Activated CD8-positive, alpha-beta memory T cell treated with anti-CD3 and anti-CD28 coated beads for 36 hours (primary cell): ENCODE data around the gene SPEG. TPM values are rescaled to one million over a fixed set of nuclear protein-coding genes. Genes with fewer than 3 reads are reported as not detected.

ENCODE experiments used
- CTCF ChIA-PET: fragments of 350-600 bp; sonication (Branson Sonifier 250); formaldehyde crosslinking; loops from one replicate; lab custom pipeline; 2021; ENCODE audit warnings: antibody characterized with exemption; lab: Charles Lee
- POLR2A ChIA-PET: fragments of 350-600 bp; sonication (Branson Sonifier 250); formaldehyde crosslinking; loops from one replicate; lab custom pipeline; 2021; ENCODE audit warnings: antibody characterized with exemption; lab: Charles Lee
- total RNA-seq, 2 experiments: library from RNA; stranded (reverse); gene quantifications; one replicate each; pipeline ENCODE4 v1.2.3, GENCODE V29; 2021

SPEG gene
- total RNA-seq, 2 experiments from 2014 or later, result 0.78 to 0.95 TPM

GRCh38 chr2:219522111-219523030 lies 87.7 kb downstream of the SPEG start:
- POLR2A ChIA-PET, result no interaction called here
- CTCF ChIA-PET, result interaction anchor here (0.9 to 2.0 kb wide), 5 partner anchors 8 to 120 kb away, joined by 4 to 6 read pairs (median 4); partner anchors contain the start of gene CHPF

- ChIA-PET POLR2A (no interaction called here), CTCF (interaction anchor here (0.7 to 2.0 kb wide), 6 partner anchors 13 to 120 kb away, joined by 3 to 6 read pairs (median 4); partner anchors contain the start of genes CHPF and GMPPA)
These were observed 88.5 kb downstream of the SPEG start for GRCh38 chr2:219523031-219523671.

- POLR2A ChIA-PET, result no interaction called here
- CTCF ChIA-PET, result interaction anchor here (1.0 to 2.0 kb wide), 2 partner anchors 40 to 122 kb away, joined by 3 to 6 read pairs; no protein-coding TSS in a partner anchor
These were observed 90.2 kb downstream of the SPEG start for GRCh38 chr2:219524817-219525216.

- ChIA-PET POLR2A (no interaction called here), CTCF (interaction anchor here (1.0 to 7.3 kb wide), 2 partner anchors 31 to 41 kb away, joined by 3 to 112 read pairs; partner anchors contain the start of gene GMPPA)
These were observed 91.0 kb downstream of the SPEG start for GRCh38 chr2:219525533-219526232.

- ChIA-PET POLR2A (no interaction called here), CTCF (interaction anchor here (0.5 to 7.3 kb wide), 3 partner anchors 17 to 126 kb away, joined by 3 to 112 read pairs (median 3); partner anchors contain the start of gene GMPPA)
These were observed 91.9 kb downstream of the SPEG start for GRCh38 chr2:219526320-219527075.

GRCh38 chr2:219527076-219527394 lies 92.4 kb downstream of the SPEG start:
- CTCF ChIA-PET, result interaction anchor here (0.5 to 7.3 kb wide), 4 partner anchors 13 to 126 kb away, joined by 3 to 112 read pairs (median 17); partner anchors contain the start of gene GMPPA
- POLR2A ChIA-PET, result no interaction called here

- POLR2A ChIA-PET, result no interaction called here
- CTCF ChIA-PET, result interaction anchor here (1.1 to 7.3 kb wide), 5 partner anchors 13 to 59 kb away, joined by 3 to 112 read pairs (median 5); partner anchors contain the start of gene GMPPA
These were observed 92.8 kb downstream of the SPEG start for GRCh38 chr2:219527472-219527871.

- ChIA-PET POLR2A (no interaction called here), CTCF (interaction anchor here (0.6 to 7.3 kb wide), 35 partner anchors 8 to 212 kb away, joined by 3 to 112 read pairs (median 5); partner anchors contain the start of genes CHPF, DES, DNPEP and GMPPA)
These were observed 95.7 kb downstream of the SPEG start for GRCh38 chr2:219530048-219530963.

GRCh38 chr2:219531639-219532377 lies 97.2 kb downstream of the SPEG start:
- POLR2A ChIA-PET, result no interaction called here
- CTCF ChIA-PET, result interaction anchor here (0.6 to 7.3 kb wide), 6 partner anchors 8 to 129 kb away, joined by 3 to 112 read pairs (median 20); partner anchors contain the start of genes CHPF, GMPPA and TMEM198

GRCh38 chr2:219532378-219532649 lies 97.7 kb downstream of the SPEG start:
- ChIA-PET CTCF (interaction anchor here (0.6 to 7.3 kb wide), 5 partner anchors 8 to 129 kb away, joined by 3 to 112 read pairs (median 31); partner anchors contain the start of gene GMPPA), POLR2A (no interaction called here)

- CTCF ChIA-PET, result interaction anchor here (1.2 to 5.7 kb wide), 4 partner anchors 24 to 131 kb away, joined by 3 to 58 read pairs (median 4); no protein-coding TSS in a partner anchor
- POLR2A ChIA-PET, result no interaction called here
These were observed 99.5 kb downstream of the SPEG start for GRCh38 chr2:219533930-219534661.

- ChIA-PET POLR2A (no interaction called here), CTCF (interaction anchor here (1.7 to 1.9 kb wide), 2 partner anchors 41 to 60 kb away, joined by 3 to 5 read pairs; a partner anchor contains a TSS)
These were observed 101.8 kb downstream of the SPEG start for GRCh38 chr2:219536425-219536824.

- ChIA-PET POLR2A (no interaction called here), CTCF (interaction anchor here (1.3 to 1.9 kb wide), 3 partner anchors 42 to 135 kb away, joined by 3 to 5 read pairs (median 4); a partner anchor contains a TSS)
These were observed 102.3 kb downstream of the SPEG start for GRCh38 chr2:219536967-219537366.

- ChIA-PET CTCF (interaction anchor here (1.3 to 1.9 kb wide), 2 partner anchors 43 to 136 kb away, joined by 4 to 5 read pairs; a partner anchor contains a TSS), POLR2A (no interaction called here)
These were observed 103.2 kb downstream of the SPEG start for GRCh38 chr2:219537657-219538488.

- ChIA-PET CTCF (interaction anchor here (3.5 to 3.7 kb wide), 2 partner anchors 9 to 104 kb away, joined by 14 to 31 read pairs; no protein-coding TSS in a partner anchor), POLR2A (no interaction called here)
These were observed 103.9 kb downstream of the SPEG start for GRCh38 chr2:219538504-219538951.
